SK-N-SH treated with all-trans-retinoic acid at 6 μM for 48 hours (cell line): ENCODE data around the gene ZBTB11.

ENCODE experiments used
- CSDC2 ChIP-seq: fragments of 250-450 bp; sonication (Bioruptor Pico); IDR thresholded peaks from 2 replicates; pipeline ENCODE4 v1.5.0; 2020; ENCODE audit warnings: mild to moderate bottlenecking, moderate library complexity
- GLIS3 ChIP-seq: fragments of 250-450 bp; sonication (Bioruptor Pico); IDR thresholded peaks from 2 replicates; pipeline ENCODE4 v1.5.0; 2020; ENCODE audit warnings: mild to moderate bottlenecking, moderate library complexity
- SNAI2 ChIP-seq: fragments of 250-450 bp; sonication (Bioruptor Pico); IDR thresholded peaks from 2 replicates; pipeline ENCODE4 v1.5.0; 2020; ENCODE audit warnings: mild to moderate bottlenecking, moderate library complexity
- TCF4 ChIP-seq: fragments of 250-450 bp; sonication (Bioruptor Pico); IDR thresholded peaks from 2 replicates; pipeline ENCODE4 v1.8.0; 2021; ENCODE audit warnings: mild to moderate bottlenecking, moderate library complexity, borderline replicate concordance
- ZFP30 ChIP-seq: fragments of 450-650 bp; formaldehyde crosslinking; IDR thresholded peaks from 2 replicates; pipeline ENCODE4 v1.5.0; 2022; ENCODE audit warnings: mild to moderate bottlenecking, moderate library complexity
- ZNF8 ChIP-seq: fragments of 450-650 bp; formaldehyde crosslinking; IDR thresholded peaks from 2 replicates; pipeline ENCODE4 v1.5.0; 2020; ENCODE audit warnings: mild to moderate bottlenecking, moderate library complexity
- TF ChIP-seq, protein P1 (sequence below): fragments of 250-450 bp; sonication (Bioruptor Pico); IDR thresholded peaks from 2 replicates; pipeline ENCODE4 v1.8.0; 2020; ENCODE audit warnings: mild to moderate bottlenecking, moderate library complexity, borderline replicate concordance
- TF ChIP-seq, protein P2 (sequence below): fragments of 250-450 bp; sonication (Bioruptor Pico); IDR thresholded peaks from 2 replicates; pipeline ENCODE4 v1.5.1; 2021; ENCODE audit warnings: mild to moderate bottlenecking, moderate library complexity
- TF ChIP-seq, protein P3 (sequence below): fragments of 250-450 bp; sonication (Bioruptor Pico); IDR thresholded peaks from 2 replicates; pipeline ENCODE4 v1.5.1; 2020; ENCODE audit warnings: low read depth, mild to moderate bottlenecking, moderate library complexity
- TF ChIP-seq, protein P4 (sequence below): fragments of 250-450 bp; sonication (Bioruptor Pico); IDR thresholded peaks from 2 replicates; pipeline ENCODE4 v1.5.0; 2020; ENCODE audit warnings: mild to moderate bottlenecking, moderate library complexity
- TF ChIP-seq, protein P5 (sequence below): fragments of 250-450 bp; sonication (Bioruptor Pico); IDR thresholded peaks from 2 replicates; pipeline ENCODE4 v1.8.0; 2021; ENCODE audit warnings: low read depth, mild to moderate bottlenecking, moderate library complexity, borderline replicate concordance

DNA sequence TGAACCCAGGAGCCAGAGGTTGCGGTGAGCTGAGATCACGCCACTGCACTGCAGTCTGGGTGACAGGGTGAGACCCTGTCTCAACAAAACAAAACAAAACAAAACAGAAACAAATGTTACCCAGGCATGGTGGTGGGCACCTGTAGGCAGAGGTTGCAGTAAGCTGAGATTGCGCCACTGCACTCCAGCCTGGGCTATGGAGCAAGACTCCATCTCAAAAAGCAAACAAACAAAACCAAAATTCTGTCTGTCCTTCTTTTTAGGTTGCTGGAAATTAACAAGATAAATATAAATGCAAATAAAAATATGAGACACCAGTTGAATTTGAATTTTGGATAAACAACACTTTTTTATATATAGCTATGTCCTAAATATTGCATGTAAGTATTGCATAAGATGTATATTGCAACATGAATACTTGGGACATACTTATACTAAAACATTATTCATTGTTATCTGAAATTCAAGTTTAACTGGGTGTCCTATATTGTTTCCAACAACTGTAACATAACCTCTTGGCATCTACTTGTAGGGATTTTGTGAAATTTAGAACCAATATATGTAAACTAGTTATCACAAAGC is 42.8 kb upstream of the ZBTB11 start:
- TF ChIP-seq TCF4 (no peak), ZFP30 (CRISPR knock-in tag) (no peak), GLIS3 (CRISPR knock-in tag) (no peak), CSDC2 (CRISPR knock-in tag) (no peak), SNAI2 (CRISPR knock-in tag) (no peak), ZNF8 (CRISPR knock-in tag) (no peak)
- TF ChIP-seq, protein P1, sequence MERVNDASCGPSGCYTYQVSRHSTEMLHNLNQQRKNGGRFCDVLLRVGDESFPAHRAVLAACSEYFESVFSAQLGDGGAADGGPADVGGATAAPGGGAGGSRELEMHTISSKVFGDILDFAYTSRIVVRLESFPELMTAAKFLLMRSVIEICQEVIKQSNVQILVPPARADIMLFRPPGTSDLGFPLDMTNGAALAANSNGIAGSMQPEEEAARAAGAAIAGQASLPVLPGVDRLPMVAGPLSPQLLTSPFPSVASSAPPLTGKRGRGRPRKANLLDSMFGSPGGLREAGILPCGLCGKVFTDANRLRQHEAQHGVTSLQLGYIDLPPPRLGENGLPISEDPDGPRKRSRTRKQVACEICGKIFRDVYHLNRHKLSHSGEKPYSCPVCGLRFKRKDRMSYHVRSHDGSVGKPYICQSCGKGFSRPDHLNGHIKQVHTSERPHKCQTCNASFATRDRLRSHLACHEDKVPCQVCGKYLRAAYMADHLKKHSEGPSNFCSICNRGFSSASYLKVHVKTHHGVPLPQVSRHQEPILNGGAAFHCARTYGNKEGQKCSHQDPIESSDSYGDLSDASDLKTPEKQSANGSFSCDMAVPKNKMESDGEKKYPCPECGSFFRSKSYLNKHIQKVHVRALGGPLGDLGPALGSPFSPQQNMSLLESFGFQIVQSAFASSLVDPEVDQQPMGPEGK: no peak
- TF ChIP-seq, protein P2, sequence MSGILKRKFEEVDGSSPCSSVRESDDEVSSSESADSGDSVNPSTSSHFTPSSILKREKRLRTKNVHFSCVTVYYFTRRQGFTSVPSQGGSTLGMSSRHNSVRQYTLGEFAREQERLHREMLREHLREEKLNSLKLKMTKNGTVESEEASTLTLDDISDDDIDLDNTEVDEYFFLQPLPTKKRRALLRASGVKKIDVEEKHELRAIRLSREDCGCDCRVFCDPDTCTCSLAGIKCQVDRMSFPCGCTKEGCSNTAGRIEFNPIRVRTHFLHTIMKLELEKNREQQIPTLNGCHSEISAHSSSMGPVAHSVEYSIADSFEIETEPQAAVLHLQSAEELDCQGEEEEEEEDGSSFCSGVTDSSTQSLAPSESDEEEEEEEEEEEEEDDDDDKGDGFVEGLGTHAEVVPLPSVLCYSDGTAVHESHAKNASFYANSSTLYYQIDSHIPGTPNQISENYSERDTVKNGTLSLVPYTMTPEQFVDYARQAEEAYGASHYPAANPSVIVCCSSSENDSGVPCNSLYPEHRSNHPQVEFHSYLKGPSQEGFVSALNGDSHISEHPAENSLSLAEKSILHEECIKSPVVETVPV (CRISPR knock-in tag): no peak
- TF ChIP-seq, protein P3, sequence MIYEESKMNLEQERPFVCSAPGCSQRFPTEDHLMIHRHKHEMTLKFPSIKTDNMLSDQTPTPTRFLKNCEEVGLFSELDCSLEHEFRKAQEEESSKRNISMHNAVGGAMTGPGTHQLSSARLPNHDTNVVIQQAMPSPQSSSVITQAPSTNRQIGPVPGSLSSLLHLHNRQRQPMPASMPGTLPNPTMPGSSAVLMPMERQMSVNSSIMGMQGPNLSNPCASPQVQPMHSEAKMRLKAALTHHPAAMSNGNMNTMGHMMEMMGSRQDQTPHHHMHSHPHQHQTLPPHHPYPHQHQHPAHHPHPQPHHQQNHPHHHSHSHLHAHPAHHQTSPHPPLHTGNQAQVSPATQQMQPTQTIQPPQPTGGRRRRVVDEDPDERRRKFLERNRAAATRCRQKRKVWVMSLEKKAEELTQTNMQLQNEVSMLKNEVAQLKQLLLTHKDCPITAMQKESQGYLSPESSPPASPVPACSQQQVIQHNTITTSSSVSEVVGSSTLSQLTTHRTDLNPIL: no peak
- TF ChIP-seq, protein P4, sequence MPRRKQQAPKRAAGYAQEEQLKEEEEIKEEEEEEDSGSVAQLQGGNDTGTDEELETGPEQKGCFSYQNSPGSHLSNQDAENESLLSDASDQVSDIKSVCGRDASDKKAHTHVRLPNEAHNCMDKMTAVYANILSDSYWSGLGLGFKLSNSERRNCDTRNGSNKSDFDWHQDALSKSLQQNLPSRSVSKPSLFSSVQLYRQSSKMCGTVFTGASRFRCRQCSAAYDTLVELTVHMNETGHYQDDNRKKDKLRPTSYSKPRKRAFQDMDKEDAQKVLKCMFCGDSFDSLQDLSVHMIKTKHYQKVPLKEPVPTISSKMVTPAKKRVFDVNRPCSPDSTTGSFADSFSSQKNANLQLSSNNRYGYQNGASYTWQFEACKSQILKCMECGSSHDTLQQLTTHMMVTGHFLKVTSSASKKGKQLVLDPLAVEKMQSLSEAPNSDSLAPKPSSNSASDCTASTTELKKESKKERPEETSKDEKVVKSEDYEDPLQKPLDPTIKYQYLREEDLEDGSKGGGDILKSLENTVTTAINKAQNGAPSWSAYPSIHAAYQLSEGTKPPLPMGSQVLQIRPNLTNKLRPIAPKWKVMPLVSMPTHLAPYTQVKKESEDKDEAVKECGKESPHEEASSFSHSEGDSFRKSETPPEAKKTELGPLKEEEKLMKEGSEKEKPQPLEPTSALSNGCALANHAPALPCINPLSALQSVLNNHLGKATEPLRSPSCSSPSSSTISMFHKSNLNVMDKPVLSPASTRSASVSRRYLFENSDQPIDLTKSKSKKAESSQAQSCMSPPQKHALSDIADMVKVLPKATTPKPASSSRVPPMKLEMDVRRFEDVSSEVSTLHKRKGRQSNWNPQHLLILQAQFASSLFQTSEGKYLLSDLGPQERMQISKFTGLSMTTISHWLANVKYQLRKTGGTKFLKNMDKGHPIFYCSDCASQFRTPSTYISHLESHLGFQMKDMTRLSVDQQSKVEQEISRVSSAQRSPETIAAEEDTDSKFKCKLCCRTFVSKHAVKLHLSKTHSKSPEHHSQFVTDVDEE (CRISPR knock-in tag): no peak
- TF ChIP-seq, protein P5, sequence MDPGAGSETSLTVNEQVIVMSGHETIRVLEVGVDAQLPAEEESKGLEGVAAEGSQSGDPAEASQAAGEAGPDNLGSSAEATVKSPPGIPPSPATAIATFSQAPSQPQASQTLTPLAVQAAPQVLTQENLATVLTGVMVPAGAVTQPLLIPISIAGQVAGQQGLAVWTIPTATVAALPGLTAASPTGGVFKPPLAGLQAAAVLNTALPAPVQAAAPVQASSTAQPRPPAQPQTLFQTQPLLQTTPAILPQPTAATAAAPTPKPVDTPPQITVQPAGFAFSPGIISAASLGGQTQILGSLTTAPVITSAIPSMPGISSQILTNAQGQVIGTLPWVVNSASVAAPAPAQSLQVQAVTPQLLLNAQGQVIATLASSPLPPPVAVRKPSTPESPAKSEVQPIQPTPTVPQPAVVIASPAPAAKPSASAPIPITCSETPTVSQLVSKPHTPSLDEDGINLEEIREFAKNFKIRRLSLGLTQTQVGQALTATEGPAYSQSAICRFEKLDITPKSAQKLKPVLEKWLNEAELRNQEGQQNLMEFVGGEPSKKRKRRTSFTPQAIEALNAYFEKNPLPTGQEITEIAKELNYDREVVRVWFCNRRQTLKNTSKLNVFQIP (CRISPR knock-in tag): no peak
